GM19193 (cell line): ENCODE data around the gene HTR2A.

Experiments
- POLR2A ChIP-seq: IDR thresholded peaks from 4 replicates; pipeline ENCODE4 v1.6.1; 2011; ENCODE audit not compliant: insufficient read depth, insufficient read length; ENCODE audit errors: extremely low read depth

The HTR2A gene

DNA sequence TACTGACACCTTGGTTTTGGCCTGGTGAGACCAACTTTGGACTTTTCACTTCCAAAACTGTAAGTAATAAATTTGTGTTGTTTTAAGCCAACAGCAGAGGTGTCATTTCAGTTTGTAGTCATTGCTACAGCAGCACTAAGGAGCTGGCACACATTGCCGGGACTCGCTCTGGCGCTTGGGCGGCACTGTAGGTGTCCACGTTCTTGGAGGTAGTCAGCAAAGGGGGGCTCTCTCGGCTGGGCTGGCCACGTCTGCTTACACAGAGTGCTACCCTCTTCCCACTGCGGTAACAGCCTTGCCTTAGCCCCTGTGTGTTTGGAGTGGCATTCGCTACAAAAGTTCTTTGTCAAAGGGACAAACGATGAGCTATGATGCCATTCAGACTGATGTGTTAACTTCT is 44.7 kb downstream of the HTR2A start:
- no peak for TF ChIP-seq POLR2A

DNA sequence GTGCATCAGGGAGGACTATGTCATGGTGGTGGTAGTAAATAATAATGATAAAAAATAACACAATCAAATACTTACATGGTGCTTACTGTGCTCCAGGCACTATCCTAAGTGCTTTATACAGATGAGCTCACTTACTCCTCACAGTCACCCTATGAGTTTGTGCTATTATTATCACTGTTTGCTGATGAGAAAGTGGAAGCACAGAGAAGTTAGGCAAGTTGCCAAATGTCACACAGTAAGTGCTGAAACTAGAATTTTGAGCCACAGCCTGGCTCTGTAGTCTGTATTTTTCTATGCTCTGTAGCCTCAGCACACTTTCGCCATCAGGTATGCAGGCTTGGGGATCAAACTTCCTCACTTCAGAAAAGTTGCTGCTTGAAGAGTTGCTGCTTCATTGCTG is 46.6 kb downstream of the HTR2A start:
- no peak for TF ChIP-seq POLR2A

DNA sequence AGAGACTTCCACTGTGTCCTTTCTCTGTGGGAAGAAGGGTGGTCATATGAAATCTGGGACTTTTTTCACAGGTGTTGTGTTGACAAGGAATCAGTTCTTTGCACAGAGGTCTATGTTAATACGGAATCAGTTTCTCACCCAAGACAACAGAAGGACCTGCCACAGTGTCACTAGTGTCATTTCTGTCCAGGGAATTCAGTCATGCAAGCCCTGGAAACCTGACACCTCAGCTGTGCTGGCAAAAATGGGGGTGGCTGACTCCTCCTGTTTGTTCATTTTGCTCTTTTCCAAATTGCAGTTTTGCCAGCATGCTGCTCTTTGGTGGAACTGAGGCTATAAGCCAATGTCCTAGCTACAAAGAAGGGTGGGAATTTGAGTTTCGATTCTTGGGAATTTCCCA is 50.1 kb downstream of the HTR2A start:
- no peak for TF ChIP-seq POLR2A

DNA sequence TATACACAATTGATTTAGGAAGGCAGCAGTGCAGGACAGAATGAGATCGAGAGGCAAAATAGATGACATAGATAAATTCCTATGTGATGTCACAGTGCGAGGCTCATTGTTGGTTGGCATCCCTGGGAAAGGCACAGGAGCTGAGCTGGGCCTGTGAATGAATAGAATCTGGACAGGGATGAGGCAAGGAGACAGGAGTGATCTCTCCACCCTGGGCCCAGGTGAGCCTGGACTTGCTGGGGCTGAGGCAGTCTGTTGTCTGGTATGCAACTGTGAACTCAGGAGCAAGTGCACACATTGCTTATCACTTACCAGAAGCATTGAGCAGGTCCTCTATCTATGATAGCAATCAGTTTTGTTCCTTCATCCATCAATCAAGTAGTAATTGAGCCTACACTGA is 51.7 kb downstream of the HTR2A start:
- no peak for TF ChIP-seq POLR2A

DNA sequence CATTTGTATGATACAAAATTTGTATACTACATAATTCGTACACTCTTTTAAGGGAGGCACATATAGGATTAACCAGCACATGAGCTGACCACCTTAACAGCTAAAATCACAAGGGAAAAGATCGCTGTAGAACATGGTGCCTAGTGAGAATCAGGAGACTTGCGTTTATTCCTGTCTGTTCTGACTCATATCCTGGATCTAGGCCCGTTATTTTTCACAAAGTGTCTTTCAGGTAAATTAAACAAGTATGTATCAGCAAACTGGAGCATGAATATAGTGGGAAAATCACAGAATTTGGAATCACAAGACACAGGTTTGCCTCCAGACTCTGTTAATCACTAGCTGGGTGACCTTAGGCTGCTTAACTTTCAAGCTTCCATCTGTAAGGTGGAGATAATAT is 52.4 kb downstream of the HTR2A start:
- TF ChIP-seq POLR2A: no peak

DNA sequence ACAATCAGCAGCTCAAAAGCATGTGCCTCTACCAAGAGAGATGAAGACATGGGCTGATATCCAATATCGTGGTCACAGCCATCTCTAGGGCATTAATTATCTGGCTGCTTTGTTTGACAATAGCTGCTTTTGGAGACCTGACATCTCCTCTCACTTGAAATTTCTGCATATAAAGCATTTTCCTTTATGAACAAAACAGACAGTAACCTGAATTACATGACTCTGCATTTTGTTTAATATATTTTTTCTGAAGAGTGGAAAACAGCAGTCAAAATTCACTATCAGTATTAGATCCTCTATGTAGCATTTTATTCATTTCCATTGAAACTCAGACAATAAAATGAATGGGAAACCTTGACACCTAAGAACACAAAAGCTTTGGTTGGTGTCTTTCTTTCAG is 57.5 kb downstream of the HTR2A start:
- TF ChIP-seq POLR2A: no peak

DNA sequence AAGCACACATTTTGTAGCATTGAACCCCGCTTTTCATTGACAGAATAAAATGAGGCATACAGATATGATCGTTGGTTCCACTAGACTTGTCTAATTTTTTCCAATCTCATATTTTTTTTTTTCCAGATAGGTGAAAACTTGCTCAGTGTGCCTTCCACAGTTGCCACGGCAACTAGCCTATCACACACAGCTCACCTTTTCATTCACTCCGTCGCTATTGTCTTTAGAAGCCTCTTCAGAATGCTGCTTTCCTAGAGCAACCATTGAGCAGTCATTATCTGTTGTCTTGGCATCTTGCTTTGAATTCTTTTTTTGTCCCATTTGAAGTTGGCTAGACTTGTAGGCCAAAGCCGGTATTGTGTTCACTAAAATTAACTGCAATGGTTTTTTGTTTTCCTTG is 62.2 kb downstream of the HTR2A start:
- TF ChIP-seq POLR2A: no peak

DNA sequence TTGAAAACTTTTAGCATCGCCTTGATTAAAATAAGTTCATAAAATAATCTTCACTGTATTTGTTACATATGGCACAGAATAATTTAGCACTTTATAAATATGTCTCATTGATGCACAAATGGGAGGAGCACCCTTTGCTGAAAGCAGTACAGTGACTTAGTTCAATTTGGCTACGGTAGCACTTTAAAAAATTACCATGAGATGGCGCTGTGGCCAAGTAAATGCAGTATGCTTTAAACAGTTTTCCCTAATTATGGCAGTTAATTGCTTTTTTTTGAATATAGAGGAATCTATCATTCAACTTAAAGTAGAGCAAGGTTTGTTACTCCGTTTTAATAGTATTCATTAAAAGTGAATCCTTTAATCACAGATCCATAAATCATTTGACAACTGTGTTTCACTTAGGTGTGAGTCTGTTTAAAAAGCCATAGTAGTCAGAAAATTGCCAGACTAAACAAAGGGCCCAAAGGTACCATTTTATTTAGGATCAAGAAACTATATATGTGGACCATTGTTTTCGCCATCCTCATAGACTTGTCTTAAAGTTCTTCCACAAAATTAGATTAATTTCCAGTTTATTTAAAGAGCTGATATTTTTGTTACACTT is 65.2 kb downstream of the HTR2A start:
- no peak for TF ChIP-seq POLR2A

DNA sequence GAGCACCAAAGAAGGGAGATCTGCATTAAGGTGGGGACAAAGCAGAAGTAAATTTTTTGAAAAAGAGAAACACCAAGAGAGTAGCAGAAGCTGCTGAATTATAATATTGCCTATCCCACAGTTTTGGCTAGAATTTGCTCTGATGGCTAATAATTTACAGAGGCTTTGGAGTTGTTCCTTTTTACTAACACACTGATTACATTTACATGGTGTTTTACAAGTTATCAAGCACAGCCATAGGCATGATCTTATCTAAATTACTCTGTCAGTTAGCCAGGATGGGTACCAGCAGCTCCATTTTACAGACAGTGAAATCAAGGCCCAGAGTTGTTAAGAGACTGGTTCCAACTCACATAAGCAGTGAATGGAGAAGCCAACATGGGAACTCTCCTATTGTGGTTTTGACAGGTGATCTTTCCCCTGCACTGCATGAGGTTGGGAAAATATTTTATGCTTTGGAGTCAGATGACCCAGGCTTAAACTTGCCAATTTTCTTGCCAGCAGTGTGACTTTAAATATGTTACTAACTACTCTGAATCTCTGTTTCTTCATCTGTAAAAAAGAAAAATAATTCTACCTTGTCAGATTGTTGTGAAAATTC is 66.3 kb downstream of the HTR2A start:
- no peak for TF ChIP-seq POLR2A

DNA sequence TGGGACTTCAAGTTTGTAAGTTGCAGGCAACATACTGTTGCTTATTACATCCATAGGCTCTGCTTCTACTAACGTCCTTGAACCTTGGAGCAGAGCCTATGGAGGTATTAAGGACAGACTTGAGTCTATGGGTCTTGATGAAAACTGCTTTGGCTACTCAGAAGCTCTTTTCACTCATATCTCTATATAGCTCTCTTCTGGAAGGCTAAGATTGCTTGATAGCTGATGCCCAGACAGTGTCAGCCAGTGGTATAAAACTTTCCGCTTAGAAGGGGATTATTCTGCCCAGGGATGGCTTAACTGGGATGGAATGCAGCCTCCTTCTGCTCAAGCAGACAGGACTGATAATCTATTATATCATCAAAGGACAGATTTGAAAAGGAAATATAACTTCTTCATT is 74.3 kb downstream of the HTR2A start:
- TF ChIP-seq POLR2A: no peak

DNA sequence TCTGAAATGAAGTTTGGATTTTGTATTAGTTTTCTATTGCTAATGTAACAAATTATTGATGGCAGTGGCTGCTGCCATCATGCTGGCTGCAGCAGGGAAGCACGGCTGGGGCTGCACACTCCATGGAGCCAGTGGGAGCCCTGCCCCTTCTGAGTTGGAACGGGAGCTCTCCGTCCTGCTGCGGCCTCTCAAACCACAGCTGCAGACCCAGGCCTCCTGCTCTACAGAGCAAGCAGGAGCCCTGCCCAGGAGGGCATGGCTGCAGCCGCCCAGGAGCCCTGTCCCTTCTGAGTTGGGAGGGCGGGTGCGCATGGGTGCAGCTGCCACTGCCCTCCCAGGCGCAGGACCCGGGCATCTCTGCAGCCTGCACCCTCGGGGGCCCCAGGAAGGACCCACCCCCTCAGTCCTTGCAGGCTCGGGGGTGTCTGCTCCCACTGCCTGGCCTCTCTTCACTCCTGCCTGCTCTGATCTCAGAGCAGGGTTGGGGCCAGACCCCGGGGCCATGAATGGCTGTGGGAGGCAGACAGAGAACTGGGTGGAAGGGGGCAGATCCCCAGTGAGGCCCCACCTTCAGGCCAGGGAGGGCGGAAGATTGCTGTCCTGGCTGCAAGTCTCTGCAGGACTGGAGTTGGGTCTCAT is 78.9 kb downstream of the HTR2A start:
- TF ChIP-seq POLR2A: no peak

DNA sequence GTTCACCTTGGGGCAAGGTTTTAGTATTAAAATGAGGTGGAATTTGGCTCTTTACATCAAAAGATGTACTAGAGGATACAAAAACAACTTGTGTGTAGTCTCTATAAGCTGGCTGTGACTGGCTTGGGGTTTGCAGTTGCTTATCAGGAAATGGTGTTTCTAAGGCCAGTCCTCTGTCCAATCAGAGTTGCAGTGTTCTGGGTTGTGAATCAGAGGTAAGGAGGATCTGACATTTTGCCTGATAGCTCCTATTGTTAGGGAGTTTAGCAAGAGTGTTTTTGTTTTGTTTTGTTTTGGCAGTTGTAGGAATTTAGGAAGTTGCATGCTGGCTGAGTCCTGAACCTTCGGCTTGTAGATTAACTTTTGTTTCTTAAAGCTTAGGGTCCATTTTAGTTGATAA is 79.8 kb downstream of the HTR2A start:
- TF ChIP-seq POLR2A: no peak

DNA sequence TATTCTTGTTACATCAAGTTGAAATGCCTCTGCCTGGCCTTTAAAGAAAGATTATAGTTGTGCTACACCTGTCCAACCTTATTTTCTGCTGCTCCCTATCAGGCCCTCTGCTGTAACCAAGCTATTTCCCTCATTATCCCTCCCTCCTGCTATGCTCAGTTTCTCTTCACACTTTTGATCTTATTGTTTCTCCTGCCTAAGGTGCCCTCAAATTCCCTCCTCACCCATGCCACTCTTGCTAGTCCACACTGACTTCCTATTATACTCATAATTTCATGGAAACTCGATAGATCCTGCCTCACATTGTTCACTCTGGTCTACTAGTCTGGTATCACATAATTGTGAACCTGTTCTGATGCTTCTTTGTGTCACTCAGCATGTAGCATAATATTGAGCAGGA is 80.5 kb downstream of the HTR2A start:
- no peak for TF ChIP-seq POLR2A

DNA sequence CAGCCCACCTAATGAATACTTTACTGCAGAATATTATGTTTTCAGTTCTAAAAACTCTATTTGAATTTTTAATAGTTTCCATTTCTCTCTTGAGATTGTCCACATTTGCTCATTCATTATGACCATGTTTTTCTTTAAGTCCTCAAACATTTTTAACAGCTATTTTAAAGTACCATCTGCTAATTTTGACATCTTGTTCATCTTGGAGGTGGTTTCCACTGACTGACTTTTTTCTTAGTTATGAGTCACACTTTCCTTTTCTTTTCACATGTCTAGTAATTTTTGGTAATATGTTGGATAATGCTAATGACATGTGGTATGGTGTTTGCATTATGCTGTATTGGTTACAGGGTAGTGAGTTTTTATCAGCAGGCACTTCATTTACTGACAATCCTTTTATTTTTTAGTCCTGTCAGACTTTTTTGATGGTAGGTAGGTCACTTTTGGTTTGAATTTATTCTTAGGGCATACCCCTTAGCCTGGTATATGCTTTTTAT is 84.5 kb downstream of the HTR2A start:
- TF ChIP-seq POLR2A: no peak

DNA sequence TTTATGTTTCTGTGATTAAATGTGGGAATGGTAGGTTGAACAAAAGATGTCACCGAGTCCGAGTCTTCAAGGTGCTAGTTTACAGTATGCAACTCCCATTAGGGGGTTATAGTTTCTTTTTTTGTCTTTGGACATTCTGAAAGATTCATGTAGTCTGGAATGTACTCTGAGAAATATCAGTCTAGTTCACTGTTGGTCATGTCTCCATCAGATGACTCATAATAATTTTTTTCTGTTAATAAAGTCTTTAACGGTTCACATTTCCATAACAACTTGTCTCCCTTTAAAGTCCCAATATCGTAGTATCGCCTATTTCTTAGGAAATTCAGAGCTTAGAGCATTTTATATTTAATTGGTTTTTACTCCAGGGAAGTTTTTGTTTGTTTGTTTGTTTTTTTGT is 86.4 kb downstream of the HTR2A start:
- TF ChIP-seq POLR2A: no peak

DNA sequence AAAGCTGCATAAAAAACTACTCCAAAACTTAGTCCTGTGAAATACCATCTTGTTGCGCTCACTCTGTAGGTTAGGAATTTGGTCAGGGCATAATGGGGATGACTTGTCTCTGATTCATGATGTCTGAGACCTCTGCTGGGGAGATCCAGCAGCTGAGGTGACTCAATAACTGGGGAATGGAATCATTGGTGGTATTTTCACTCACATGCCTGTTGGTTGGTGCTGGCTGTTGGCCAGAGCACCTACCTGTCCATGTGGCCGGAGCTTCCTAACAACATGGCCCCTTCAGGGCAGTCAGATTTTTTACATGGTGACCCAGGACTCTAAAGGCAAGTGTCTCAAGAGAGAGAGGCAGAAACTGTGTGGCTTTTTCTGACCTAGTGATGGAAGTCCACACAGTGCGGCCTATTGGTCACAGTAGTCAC is 92.5 kb downstream of the HTR2A start:
- no peak for TF ChIP-seq POLR2A

DNA sequence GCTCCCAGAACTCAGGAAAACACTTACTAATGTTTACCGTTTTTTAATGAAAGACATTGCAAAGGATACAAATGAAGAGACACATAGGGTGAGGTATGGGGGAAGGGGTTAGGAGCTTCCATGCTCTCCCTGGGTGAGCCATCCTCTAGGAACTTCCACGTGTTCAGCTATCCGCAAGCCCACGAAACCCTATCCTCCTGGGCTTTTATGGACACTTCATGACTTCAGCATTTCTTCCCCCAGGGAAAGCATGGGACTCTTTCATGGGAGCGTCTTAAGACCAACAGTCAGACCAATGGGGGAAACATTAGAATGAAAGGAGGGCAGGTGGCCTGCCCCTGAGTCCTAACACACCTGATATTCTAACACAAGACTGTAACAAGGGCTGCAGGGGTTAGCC is 93.3 kb downstream of the HTR2A start:
- TF ChIP-seq POLR2A: no peak

DNA sequence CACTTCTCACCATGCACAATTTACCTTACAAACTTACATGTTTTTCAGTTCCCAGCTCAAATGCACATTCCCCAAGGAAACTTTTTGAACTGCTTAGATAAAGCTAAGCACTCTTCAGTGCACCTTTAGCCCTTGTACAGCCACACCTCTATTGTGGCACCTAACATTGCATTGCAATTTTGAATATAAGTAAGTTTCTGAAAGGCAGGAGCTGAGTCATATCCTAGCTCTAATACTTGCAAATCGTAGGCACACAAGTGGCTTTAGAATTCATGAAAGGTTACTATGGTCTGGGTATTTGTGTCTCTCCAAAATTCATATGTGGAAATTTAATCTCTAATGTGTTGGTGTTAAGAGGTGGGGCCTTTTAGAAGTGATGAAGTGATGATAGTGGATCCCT is 95.0 kb downstream of the HTR2A start:
- TF ChIP-seq POLR2A: no peak
